A673 (cell line): ENCODE data around the gene GOLGA5. TPM values are rescaled to one million over a fixed set of nuclear protein-coding genes. Genes with fewer than 3 reads are reported as not detected.

ENCODE experiments used
- BruUV-seq: library from RNA; stranded (reverse); fragments of 400-500 nt; replicated peaks from 2 replicates; lab custom pipeline; 2021; lab: Mats Ljungman, UMichigan
- CTCF ChIA-PET: fragments of 300-600 bp; sonication (Branson Sonifier 250); formaldehyde crosslinking; loops from one replicate; lab custom pipeline; 2022; ENCODE audit warnings: antibody characterized with exemption; lab: Charles Lee
- POLR2A ChIA-PET: fragments of 300-600 bp; sonication (Branson Sonifier 250); formaldehyde crosslinking; loops from one replicate; lab custom pipeline; 2022; ENCODE audit warnings: antibody characterized with exemption; ENCODE audit not compliant: low non-redundant PET; lab: Charles Lee
- DNase-seq: peaks from one replicate; pipeline ENCODE4 v3.0.0-alpha.2; 2015; ENCODE audit warnings: low spot score
- H3K27ac ChIP-seq: fragments of 200-600 bp; sonication (generic); 2 replicates; pipeline ENCODE4 v1.5.1; 2016; ENCODE audit warnings: mixed run types, low read depth, mild to moderate bottlenecking, mixed read lengths, antibody characterized with exemption, low read length; ENCODE audit not compliant: poor library complexity, severe bottlenecking
- H3K27me3 ChIP-seq: fragments of 200-600 bp; sonication (generic); replicated peaks from 2 replicates; pipeline ENCODE4 v1.6.1; 2017; ENCODE audit warnings: mixed run types, low read depth, mild to moderate bottlenecking, mixed read lengths, antibody characterized with exemption, low read length; ENCODE audit not compliant: insufficient read depth, poor library complexity
- H3K36me3 ChIP-seq: fragments of 200-600 bp; sonication (generic); 2 replicates; pipeline ENCODE4 v1.6.1; 2016; ENCODE audit warnings: mixed run types, mild to moderate bottlenecking, mixed read lengths, antibody characterized with exemption, low read length; ENCODE audit not compliant: insufficient read depth, poor library complexity, severe bottlenecking
- H3K4me1 ChIP-seq: fragments of 200-600 bp; sonication (generic); 2 replicates; pipeline ENCODE4 v1.6.1; 2017; ENCODE audit warnings: mixed run types, mild to moderate bottlenecking, mixed read lengths, antibody characterized with exemption, low read length; ENCODE audit not compliant: insufficient read depth, poor library complexity, severe bottlenecking
- H3K4me3 ChIP-seq: fragments of 200-600 bp; sonication (generic); 2 replicates; pipeline ENCODE4 v1.5.1; 2016; ENCODE audit warnings: low read depth, mixed run types, mild to moderate bottlenecking, mixed read lengths, low read length; ENCODE audit not compliant: poor library complexity, severe bottlenecking
- H3K9me3 ChIP-seq: fragments of 200-600 bp; sonication (generic); 2 replicates; pipeline ENCODE4 v1.6.1; 2016; ENCODE audit warnings: mixed run types, low read depth, mild to moderate bottlenecking, mixed read lengths, antibody characterized with exemption, low read length; ENCODE audit not compliant: poor library complexity, severe bottlenecking
- EZH2 ChIP-seq: fragments of 200-600 bp; sonication (generic); IDR thresholded peaks from 2 replicates; pipeline ENCODE4 v1.6.1; 2017; ENCODE audit warnings: borderline replicate concordance, low read depth, mild to moderate bottlenecking, mixed read lengths, antibody characterized with exemption, low read length; ENCODE audit not compliant: poor library complexity, severe bottlenecking
- intact Hi-C: fragments of 100-400 bp; cut with micrococcal nuclease; formaldehyde crosslinking; loops from one replicate; pipeline ENCODE4 v1.10.0; 2022; ENCODE audit not compliant: unreplicated experiment
- total RNA-seq: library from RNA; stranded (reverse); gene quantifications from 2 replicates; pipeline ENCODE4 v1.2.3, GENCODE V29; 2021
- TF ChIP-seq, protein P1 (sequence below): fragments of 300-800, 200-600 bp; sonication (generic); conservative IDR thresholded peaks from 2 replicates; pipeline ENCODE4 v1.5.1; 2017; ENCODE audit warnings: low read depth, mild to moderate bottlenecking, antibody characterized with exemption, low read length, moderate library complexity, mixed read lengths

The GOLGA5 gene
- total RNA-seq, 1 experiment from 2014 or later: 21.3 TPM

DNA sequence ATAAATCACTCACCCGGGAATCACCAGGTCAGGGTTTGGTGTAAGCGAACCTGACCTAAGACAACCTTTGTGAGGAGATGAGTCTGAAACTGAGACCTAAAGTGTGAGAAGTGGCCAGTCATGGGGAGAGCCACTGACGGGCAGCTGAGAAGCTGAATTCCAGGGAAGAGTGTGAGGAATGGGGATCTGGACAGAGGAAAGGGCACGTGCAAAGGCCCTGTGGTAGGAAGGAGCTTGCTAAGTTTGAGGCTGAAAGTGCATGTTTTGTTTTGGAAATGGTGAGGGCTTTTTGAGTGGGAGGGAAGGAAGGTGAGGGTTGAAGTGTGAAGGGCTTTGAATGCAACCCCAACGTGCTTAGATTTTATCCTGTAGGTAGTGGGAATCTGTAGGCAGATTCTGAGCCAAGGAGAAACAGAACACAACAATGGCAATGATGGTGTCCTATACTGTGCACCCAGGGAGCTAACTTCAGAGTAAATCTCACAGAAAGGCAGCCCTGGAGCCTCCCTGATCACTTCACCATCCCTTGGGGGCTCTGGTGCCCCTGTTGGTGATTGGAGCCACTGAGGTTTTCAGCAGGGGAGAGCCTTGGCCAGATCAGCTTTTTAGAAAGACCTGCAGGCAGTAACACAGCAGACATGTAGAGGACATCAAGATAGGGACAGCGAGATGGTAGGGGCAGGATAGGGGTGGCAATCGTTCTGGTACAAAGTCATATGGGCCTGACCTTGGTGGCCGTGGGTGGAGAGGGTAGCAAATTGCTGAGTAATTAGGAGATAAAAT is 91.4 kb downstream of the GOLGA5 start:
- TF ChIP-seq EZH2: no peak
- TF ChIP-seq, protein P1, sequence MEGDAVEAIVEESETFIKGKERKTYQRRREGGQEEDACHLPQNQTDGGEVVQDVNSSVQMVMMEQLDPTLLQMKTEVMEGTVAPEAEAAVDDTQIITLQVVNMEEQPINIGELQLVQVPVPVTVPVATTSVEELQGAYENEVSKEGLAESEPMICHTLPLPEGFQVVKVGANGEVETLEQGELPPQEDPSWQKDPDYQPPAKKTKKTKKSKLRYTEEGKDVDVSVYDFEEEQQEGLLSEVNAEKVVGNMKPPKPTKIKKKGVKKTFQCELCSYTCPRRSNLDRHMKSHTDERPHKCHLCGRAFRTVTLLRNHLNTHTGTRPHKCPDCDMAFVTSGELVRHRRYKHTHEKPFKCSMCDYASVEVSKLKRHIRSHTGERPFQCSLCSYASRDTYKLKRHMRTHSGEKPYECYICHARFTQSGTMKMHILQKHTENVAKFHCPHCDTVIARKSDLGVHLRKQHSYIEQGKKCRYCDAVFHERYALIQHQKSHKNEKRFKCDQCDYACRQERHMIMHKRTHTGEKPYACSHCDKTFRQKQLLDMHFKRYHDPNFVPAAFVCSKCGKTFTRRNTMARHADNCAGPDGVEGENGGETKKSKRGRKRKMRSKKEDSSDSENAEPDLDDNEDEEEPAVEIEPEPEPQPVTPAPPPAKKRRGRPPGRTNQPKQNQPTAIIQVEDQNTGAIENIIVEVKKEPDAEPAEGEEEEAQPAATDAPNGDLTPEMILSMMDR: no peak
- BruUV-seq: no TSS peak
- ChIA-PET CTCF (no interaction called here), POLR2A (no interaction called here)
- Histone ChIP-seq H3K4me3 (no peak overlapping the region), H3K27me3 (peaks cover 56% of the 10 kb centered on the region), H3K27ac (no peak overlapping the region), H3K36me3 (no peaks in the 10 kb centered on the region), H3K9me3 (no peaks in the 10 kb centered on the region), H3K4me1 (no peaks in the 10 kb centered on the region)
- DNase-seq: no peak
- intact Hi-C loops: no loop called here

DNA sequence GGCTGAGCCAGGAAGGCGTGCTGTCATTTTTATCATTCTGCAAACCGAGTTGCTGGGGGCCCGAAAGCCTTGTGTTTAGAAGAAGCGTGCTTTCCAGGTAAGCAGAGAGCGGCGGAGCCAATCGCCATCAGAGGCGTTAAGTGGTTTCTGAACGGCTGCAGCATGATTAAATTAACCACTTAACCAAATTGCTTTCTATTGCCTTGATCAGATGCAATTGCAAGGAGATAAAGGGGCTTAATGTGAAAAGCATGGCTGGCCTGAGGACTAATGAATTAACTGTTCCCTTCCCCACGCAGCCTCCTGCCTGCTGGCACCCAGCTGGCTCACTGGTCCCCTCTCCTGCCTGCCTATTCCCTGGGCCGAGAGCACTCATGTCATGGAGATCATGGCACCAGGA is 92.2 kb downstream of the GOLGA5 start:
- ChIA-PET POLR2A (no interaction called here), CTCF (no interaction called here)
- Histone ChIP-seq H3K36me3 (no peaks in the 10 kb centered on the region), H3K27me3 (peaks cover 48% of the 10 kb centered on the region), H3K4me1 (no peaks in the 10 kb centered on the region), H3K27ac (no peak overlapping the region), H3K4me3 (no peak overlapping the region), H3K9me3 (no peaks in the 10 kb centered on the region)
- intact Hi-C loops: no loop called here
- BruUV-seq: no TSS peak
- no peak for DNase-seq
- TF ChIP-seq, protein P1: no peak
- TF ChIP-seq EZH2: no peak

DNA sequence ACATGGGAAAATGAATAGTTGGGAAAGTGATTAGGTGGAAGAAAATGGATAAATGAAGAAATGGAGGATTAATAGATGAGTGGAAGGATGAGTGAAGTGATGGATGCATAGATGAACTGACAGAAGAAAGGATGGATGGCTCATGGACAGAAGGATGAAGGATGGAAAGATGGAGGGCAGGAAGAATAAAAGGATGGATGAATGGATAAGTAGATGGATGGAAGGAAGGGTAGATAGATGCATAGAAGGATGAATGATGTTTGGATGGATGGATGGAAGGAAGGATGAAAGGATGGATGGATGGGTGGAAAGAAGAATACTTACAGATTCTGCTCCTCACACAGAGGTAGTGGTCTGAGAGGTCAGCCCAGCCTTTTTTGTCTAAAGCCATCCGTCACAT is 93.1 kb downstream of the GOLGA5 start:
- no peaks in the 10 kb centered on the region for H3K9me3 ChIP-seq
- peaks cover 42% of the 10 kb centered on the region for H3K27me3 ChIP-seq
- ChIA-PET POLR2A (no interaction called here), CTCF (no interaction called here)
- DNase-seq: no peak
- BruUV-seq: no TSS peak
- no peak overlapping the region for H3K4me3 ChIP-seq
- TF ChIP-seq, protein P1: no peak
- TF ChIP-seq EZH2: no peak
- H3K4me1 ChIP-seq: no peaks in the 10 kb centered on the region
- H3K36me3 ChIP-seq: no peaks in the 10 kb centered on the region
- intact Hi-C loops: no loop called here
- H3K27ac ChIP-seq: no peak overlapping the region
